ENCODE measurements around the gene CDC5L. TPM values are rescaled to one million over a fixed set of nuclear protein-coding genes. Genes with fewer than 3 reads are reported as not detected.

CDC5L gene
- total RNA-seq, 5 donors from 2014 or later (not counting 1 experiment from before 2014, with no cell fraction given), result 16.9 to 18.8 (median 17.9) TPM

DNA sequence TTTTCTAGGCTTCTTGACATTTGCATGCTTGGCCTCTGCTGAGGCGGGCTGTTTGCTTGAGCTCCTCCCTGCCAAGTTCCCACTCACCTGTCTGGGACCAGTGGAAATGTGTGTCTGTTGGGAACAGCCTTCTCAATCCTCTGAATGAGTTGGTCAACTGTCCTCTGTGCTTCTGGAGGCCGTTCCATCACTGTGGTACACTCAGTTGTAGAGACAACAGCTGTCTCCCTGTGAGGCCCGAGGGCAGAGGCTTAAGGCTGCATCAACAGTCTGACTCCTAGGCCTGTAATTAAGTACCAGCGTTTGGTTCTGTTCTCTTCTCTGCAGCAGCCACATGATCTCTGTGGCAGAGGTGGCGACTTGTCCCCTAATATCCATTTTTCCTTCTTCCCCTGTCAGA lies 110.9 kb downstream of the CDC5L start:
- Histone ChIP-seq H3K9me3 (no peaks in the 10 kb centered on the region), H3K4me1 (ENCODE audit: control insufficient read depth in 1 of 2, extremely low read depth in 1 of 2, insufficient read depth in 2 of 2, low read length in 2 of 2) (no peaks in the 10 kb centered on the region), H3K27ac (ENCODE audit: low read length) (no peak overlapping the region), H3K4me3 (ENCODE audit: control insufficient read depth in 1 of 2, extremely low read depth in 1 of 2, low read length in 1 of 2) (no peak overlapping the region), H3K27me3 (replicated peaks in 1 of 2; ENCODE audit: control insufficient read depth in 2 of 2, extremely low read depth in 1 of 2, insufficient read depth in 2 of 2, low read length in 1 of 2) (peaks cover 0 to 28% of the 10 kb centered on the region in 2 experiments), H3K36me3 (ENCODE audit: control insufficient read depth in 2 of 2, extremely low read depth in 1 of 2, insufficient read depth in 1 of 2, low read length in 1 of 2) (no peaks in the 10 kb centered on the region)
- CTCF ChIA-PET, result interaction anchor here in 1 of 2 donors (0.9 kb wide), 1 partner anchor 1395 kb away, joined by 3 read pairs; no protein-coding TSS in a partner anchor
- peaks cover 3 to 9% of the 10 kb centered on the region in 2 donors for H3K27me3 Mint-ChIP-seq
- 74% methylated on average over 3 of the region's 5 CpGs for WGBS (ENCODE audit: insufficient coverage)
- no peaks in the 10 kb centered on the region for H3K4me1 Mint-ChIP-seq
- ATAC-seq (replicated peaks in 1 of 4) (no peak), DNase-seq (no peak)
- POLR2A ChIA-PET, result no interaction called here
- H3K27ac Mint-ChIP-seq, result no peak overlapping the region
- no peaks in the 10 kb centered on the region for H3K9me3 Mint-ChIP-seq
- H3K4me3 Mint-ChIP-seq, result no peak overlapping the region
- no peaks in the 10 kb centered on the region for H3K36me3 Mint-ChIP-seq

DNA sequence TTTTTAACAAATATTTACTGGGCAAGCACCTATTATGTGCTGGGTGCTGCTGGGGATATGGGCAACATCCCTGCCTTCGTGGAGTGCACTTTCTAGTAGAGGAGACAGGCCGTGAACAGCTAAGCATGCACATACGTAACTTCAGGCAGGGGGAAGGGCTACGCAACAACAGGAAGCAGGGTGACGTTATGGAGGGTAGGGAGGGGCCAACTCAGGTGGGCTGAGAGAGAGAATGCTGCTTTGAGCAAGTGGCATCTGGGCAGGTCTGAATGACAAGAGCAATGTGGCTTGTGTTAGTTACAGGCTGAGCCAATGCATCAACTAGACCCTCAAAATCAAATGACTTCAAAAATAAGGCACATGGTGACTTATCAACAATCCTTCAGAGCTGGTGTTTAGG lies 112.1 kb downstream of the CDC5L start:
- Histone ChIP-seq H3K27me3 (replicated peaks in 1 of 2; ENCODE audit: control insufficient read depth in 2 of 2, extremely low read depth in 1 of 2, insufficient read depth in 2 of 2, low read length in 1 of 2) (peaks cover 0 to 28% of the 10 kb centered on the region in 2 experiments), H3K27ac (ENCODE audit: low read length) (no peak overlapping the region), H3K4me3 (ENCODE audit: control insufficient read depth in 1 of 2, extremely low read depth in 1 of 2, low read length in 1 of 2) (no peak overlapping the region), H3K9me3 (no peaks in the 10 kb centered on the region), H3K4me1 (ENCODE audit: control insufficient read depth in 1 of 2, extremely low read depth in 1 of 2, insufficient read depth in 2 of 2, low read length in 2 of 2) (no peaks in the 10 kb centered on the region), H3K36me3 (ENCODE audit: control insufficient read depth in 2 of 2, extremely low read depth in 1 of 2, insufficient read depth in 1 of 2, low read length in 1 of 2) (no peaks in the 10 kb centered on the region)
- ATAC-seq (replicated peaks in 1 of 4) (no peak), DNase-seq (no peak)
- Mint-ChIP-seq H3K27me3 (peaks cover 3 to 5% of the 10 kb centered on the region in 2 donors), H3K27ac (no peak overlapping the region), H3K4me3 (no peak overlapping the region), H3K4me1 (no peaks in the 10 kb centered on the region), H3K9me3 (no peaks in the 10 kb centered on the region), H3K36me3 (no peaks in the 10 kb centered on the region)
- ChIA-PET POLR2A (no interaction called here), CTCF (interaction anchor here in 1 of 2 donors (0.9 kb wide), 1 partner anchor 1394 kb away, joined by 3 read pairs; no protein-coding TSS in a partner anchor)
- 70% methylated on average over 5 of the region's 5 CpGs for WGBS (ENCODE audit: insufficient coverage)

Other genes with a start within 250 kb of the CDC5L start
- gene CAPN11, start 228.9 kb upstream of the CDC5L start, total RNA-seq, result under 1 TPM in 1 of 5 donors, not detected in 4; 0.79 TPM
- not detected for gene MYMX, start 170.8 kb upstream of the CDC5L start, total RNA-seq
- gene SLC29A1, start 164.1 kb upstream of the CDC5L start, total RNA-seq, result 1 to 10 TPM; 1.3 to 8.0 (median 3.4) TPM
- 100 to 1,000 TPM; 394 to 454 (median 404) TPM for gene HSP90AB1, start 140.6 kb upstream of the CDC5L start, total RNA-seq
- 10 to 100 TPM; 14.6 to 21.8 (median 20.3) TPM for gene SLC35B2, start 130.2 kb upstream of the CDC5L start, total RNA-seq
- gene NFKBIE, start 122.2 kb upstream of the CDC5L start, total RNA-seq, result 10 to 100 TPM in 4 of 5 donors, 1 to 10 TPM in 1; 9.9 to 35.0 (median 13.6) TPM
- gene TMEM151B, start 117.3 kb upstream of the CDC5L start, total RNA-seq, result under 1 TPM in 3 of 5 donors, not detected in 2; 0.13 to 0.18 (median 0.14) TPM
- gene AARS2, start 74.4 kb upstream of the CDC5L start, total RNA-seq, result 10 to 100 TPM; 16.7 to 28.5 (median 25.8) TPM
- not detected for gene SPATS1, start 45.1 kb upstream of the CDC5L start, total RNA-seq